Activated CD4-positive, alpha-beta T cell treated with anti-CD3 and anti-CD28 coated beads, Interleukin-2, amount 50 U/mL, for 16 hours (primary cell): ENCODE measurements around the gene ZNF354C.

Source experiments
- DNase-seq: peaks from one replicate; pipeline ENCODE4 v3.0.0-alpha.2; 2020

The ZNF354C gene

DNA sequence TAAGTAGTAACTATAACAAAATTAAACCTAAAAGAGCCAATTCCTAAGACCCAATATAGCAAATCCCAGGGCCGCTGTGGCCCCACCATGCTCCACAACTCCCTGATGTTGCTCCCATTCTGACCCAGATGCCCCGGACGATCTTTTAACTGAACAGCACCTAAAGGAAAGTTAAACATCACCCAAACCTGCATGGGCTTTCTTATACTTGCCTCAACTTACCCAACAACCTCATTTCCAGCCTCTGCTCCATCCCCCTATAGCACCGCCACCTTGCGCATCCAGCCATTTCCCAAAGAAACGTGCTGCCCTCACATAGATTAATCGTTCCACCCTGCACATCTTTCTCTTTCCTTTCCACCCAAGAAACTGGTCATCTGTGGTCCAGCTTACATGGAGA lies 54.6 kb downstream of the ZNF354C start:
- no peak for DNase-seq

DNA sequence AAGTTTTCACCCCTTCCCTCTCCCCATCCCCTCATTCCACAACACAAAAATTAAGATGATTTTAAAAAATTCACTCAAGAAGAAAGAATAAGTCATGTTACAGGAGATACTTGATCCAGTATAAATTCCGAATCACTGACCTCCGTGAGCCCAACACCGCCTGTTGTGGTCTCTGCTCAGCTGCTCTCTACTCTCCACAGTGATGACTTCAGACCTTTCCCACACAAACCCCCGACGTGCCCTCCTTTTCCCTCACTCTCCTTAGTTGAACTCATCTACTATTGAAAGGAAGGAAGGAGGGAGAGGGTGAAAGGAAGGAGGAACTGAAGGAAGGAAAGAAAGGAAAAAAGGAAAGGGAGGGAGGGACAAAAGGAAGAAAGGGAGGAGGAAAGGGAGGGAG lies 55.1 kb downstream of the ZNF354C start:
- no peak for DNase-seq

DNA sequence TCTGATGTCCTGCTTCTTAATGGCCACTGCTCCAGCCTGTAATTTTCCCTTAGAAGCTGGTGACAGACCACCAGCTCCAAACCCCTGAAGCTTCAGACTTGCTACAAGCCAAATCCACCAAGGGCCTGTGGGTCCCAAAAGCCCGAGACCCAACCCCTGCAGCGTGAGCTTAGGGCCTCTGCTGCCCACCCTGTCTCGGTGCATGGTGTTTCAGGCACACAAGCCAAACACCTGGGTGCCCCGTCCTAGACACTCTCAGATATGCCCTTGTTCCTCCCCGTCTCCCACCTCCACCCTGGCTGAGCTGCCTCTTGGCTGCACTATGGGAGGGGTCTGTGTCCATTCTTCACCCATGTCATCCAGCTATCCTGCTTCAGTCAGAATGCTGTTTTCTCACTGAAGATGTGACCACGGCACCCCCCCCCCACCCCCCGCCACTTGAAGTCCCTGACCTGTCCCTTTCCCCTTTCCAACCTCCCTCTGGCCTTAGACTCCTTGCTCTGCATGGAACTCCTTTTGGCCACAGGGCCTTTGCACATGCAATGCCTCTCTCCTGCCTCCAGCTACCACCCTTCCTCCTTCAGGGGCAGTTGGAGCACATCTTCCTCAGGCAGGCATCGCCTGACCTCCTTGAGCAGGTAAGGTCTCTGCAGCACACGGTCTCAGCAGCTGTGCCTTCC lies 55.8 kb downstream of the ZNF354C start:
- no peak for DNase-seq

DNA sequence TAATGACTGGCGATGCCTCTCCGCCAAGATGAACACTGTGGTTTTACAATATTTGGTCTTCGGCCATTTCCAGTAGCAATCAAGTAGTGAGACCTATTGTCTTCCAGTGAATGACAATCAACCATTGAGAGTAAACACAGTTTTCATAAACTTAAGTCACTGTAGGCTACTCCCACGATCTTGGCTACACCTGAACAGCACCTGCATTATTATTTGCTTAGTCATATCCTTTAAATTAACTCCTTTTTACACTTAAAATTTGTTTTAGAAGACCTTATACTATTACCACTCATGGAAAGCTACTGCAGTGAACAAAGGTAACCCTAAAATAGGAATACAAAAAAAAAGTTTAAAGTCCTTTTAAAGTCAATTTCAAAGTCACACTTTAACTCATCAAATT lies 58.2 kb downstream of the ZNF354C start:
- no peak for DNase-seq

DNA sequence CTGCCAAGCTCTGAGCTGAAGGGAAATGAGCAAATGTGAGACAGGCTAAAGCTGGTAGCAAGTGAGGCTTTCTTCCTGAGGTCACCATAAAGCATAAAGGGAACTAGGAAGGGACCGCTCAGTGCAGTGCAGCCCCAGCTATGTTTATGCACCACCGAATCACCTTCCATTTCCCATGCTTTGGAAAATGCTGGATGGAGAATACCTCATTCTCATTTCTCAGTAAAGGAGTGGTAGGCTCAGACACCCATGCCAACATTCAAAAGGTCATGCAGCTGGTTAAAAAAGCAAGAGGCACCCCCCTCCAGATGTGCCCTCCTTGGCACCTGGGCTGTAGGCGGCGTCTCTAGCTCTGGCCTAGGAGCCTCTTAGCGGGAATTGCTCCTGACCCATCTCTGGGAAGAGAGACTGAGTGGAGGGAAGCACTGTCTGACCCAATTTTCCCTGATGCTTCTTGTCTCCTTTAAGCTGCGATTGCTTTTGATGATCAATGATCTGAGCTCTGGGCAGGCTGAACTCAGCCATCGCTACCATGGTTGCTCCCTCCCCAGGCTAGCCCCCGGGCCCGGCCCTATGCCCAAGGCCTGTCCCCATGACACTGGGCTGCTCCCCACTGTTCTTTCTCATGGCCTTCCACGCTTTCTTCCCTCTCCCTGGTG lies 58.7 kb downstream of the ZNF354C start:
- DNase-seq = no peak

DNA sequence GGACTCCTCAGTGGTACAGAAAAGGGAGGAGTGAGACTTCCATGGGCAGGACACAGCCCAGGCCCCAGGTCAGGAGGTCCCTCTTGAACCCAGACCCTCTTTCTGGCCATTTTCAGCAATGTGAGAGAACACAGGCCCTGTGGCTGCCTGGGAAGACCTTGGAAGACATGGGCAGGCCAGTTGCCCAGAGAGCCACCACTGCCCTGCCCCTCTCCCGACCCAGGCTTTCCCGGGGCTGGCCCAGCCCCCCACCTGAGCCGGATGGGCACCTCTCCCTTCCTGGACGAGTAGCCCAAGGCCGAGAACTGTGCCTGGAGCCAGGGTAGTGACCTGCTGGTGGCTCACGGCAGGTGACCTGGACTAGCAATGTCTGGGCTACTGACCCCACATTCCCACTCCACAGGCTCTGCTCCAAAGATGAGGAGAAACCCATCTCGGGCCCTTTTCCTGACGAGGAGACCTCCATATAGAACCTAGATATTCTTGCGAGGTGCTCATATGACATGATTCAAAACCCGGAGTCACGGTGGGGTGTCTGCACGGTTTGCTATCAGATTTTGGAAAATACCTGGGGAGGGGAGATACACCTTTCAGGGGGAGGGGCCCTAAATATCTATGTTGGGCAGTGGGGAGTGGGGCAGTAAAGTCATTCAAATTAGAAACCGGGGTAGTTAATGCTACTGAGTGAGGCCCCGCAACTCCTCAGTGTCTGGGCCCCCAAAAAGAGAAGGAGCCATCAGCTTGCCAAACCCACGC lies 59.4 kb downstream of the ZNF354C start:
- DNase-seq = no peak

DNA sequence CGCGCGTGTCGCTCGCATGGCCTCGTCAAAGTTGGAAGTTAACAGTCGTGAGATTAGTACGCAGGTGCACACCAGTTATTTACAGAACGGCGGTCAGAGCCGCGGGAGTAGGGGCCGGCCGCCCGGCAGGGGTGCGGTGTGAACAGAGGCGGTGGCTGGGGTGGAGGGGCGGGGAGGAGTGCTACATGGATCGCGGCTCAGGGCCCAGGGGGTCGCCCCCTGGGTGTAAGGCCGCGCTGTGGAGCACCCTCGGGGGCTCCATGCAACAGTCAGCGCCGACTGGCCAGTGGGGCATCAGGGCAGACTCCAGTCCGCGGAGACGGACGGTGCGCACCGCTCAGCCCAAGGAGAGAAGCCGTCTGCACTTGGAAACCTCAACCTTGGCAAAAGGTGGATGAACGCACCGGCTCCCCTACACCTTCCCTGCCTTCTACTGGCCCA lies 60.3 kb downstream of the ZNF354C start:
- no peak for DNase-seq

DNA sequence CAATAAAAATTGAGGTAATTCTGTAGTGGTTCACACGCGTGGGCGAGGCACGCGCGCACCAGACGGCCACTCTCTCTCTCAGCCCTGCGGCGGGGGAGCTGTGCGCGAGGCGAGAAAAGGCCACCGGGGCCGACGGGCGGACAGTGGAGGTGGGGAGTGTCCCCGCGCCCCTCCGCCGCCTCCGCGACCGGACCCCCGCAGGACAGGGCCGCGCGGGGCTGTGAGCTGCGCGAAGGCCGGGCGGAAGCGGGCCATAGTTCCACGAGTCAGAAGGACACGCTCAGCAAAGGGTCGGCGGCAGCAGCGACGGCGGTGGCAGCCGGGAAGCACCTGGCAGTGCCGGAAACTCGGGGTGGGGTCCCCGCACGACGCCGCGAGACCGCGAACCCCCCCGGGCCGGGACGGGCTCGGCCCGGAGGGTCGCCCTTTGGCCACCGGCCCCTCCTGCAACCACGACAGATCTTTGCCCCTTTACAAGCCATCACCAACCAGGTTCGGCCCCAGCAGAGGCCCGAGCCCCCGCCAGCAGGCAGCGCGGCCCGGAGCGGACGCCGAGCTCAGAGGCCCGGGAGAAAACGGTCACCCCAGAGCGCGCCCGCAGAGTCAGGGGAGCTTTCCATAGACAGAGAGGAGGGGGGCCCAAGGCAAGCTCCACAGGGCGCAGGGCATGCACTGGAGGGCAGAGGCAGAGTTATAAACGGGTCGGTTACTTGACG lies 60.9 kb downstream of the ZNF354C start:
- DNase-seq = no peak

DNA sequence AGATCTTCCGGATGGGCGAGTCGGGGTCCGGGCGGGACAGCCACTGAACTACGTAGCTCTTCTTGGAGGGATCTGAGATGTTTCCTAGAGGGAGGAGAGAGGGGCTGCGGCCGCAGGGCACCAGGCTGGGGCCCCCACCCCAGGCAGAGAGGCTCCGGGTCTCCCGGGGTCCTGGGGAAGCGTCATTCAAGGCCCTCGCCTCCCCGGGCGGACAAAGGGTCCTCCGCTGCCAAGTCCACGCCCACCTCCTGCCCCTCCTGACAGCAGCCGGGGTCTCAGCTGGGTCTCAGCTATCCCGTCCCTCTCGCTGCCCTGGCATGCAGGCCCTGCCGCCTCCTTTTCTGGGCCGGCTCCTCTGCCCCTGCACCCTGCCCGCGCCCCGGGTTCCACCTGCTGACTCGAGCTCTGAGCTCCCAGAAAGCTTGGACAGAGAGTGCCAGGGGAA lies 61.5 kb downstream of the ZNF354C start:
- DNase-seq = no peak

DNA sequence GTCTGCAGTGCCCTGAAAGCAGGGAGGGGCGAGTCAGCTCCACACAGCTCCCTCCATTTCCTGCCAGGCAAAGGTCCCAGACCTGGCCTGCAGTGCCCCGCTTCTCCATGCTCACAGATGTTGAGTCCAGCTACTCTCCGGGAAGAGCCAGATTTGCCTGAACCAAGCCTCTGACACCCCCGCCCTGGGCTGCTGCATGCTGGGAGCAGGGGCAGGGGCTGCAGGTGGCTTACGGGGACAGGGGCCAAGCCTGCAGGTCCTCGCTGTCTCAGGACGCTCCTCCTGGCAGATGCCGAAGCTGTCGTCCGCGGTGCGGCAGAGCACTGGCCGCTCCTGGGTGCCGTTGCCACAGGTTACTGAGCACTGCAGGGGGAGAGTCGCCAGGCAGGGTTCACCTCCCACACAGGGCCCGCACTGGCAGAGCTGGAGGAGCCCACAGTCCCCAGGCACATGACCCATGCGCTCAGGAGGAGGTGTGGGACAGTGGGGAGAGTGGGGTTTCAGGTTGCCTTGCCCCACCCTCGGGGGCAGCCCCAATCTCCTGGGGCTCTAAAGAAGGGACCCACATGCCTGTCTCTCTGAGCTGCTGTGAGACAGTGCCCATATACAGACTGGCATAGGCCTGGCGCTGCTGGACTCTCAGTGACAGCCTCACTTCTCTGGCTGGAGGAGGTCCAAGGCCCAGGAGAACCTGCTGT lies 62.4 kb downstream of the ZNF354C start:
- DNase-seq = no peak

DNA sequence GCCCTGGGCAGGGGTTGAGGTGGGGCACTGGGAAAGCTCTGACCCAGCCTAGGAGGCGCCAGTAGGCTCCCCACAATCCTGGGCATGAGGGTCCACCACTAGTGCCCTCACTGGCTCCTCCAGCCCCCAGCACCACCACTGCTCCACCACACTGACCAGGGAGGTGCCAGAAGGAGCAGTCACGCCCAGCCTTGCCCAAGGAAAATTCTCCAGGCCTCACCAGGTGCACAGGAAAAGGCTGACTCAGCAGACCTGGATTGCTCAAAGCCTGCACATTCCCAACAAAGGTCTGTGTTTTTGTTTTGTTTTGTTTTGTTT lies 62.9 kb downstream of the ZNF354C start:
- DNase-seq = no peak

DNA sequence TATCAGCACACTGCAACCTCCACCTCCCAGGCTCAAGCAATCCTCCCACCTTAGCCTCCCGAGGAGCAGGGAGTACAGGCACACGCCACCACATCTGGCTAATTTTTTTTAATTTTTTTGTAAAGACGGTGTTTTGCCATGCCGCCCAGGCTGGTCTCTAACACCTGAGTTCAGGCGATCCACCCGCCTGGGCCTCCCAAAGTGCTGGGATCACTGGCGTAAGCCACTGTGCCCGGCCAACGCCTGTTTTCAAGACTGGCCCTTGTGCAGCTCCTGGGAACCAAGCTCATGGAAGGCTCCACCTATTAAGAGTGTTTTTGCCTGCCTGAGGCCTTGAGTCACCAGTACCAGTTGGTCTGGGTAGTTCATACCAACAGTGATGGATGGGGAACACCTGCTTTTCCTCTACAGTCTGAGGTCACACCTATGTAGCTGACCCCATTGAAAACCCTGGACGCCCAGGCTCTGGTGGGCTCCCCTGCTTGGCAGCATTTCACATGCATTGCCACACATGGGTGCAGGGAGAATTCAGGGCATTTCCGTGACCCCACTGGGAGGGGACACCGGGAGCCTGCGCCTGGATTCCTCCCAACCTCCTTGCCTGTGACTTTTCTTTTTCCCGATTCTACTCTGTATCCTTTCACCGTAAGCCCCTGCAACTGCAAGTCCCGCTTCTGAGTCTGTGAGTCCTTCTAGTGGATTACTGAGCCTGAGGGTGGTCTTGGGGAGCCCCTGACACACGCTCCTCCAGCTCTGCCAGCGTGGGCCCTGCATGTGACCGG lies 63.5 kb downstream of the ZNF354C start:
- DNase-seq = no peak

DNA sequence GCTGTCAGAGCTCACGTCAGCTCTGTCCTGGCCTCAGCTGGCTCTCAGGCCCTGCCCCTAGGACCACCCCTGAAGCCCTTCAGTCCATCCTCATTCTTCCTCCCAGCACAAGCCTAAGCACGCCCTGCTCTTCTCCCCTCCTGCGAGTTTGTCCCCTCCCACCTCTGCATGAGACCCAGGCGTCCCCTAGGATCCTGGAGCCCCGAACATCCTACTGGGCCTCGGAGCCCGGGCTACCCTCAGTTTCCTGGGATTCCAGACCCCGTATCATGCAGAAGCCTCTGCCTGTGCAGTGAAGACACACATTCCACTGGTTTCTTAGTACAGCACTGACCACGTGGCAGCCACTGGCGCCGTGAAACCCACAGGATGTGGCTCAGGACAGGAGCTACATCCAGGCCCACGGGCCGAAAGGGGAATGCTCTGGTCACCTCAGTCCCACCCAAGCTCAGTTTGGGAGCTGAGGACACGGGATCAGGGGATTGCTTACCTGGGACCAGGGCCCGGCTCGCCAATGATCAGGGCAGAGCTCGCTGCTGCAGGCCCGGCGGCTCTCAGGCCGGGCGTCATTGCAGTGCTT lies 64.2 kb downstream of the ZNF354C start:
- no peak for DNase-seq

DNA sequence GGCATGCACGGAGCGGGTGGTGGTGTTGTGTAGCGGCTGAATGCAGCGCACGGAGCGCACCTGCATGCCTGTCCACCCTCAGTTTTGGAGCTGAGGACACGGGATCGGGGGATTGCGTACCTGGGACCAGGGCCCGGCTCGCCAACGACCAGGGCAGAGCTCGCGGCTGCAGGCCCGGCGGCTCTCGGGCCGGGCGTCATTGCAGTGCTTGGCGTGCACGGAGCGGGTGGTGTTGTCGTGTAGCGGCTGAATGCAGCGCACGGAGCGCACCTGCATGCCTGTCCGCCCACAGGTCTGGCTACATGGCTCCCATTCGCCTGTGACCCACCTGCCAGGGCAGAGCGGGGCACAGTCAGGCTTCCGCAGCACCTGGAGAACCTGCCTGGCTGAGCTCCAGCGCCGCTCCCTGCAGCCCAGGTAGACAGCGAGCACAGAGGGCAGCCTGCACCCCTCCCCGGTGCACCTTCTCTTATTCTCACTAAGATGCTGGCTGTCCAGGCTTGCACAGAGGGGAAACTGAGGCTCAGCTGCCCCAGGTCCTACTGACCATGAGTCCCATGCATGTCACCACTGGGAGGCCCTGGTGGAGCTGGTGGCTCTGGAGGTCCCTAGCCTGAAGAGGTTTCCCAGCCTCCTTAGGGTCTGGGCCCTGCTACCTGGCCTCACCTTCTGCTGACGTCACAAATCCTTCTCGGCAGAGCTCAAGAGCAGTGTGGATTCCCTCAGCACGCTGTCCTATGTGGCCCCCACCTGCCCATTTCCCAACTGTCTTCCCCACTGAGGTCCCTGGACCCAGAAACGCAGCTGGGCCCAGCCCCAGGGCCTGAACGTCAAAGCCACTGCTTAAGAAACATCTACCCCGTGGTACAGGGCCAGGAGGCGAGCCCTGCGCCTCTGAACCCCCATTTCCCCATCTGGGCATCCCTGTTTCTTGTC lies 64.9 kb downstream of the ZNF354C start:
- no peak for DNase-seq

DNA sequence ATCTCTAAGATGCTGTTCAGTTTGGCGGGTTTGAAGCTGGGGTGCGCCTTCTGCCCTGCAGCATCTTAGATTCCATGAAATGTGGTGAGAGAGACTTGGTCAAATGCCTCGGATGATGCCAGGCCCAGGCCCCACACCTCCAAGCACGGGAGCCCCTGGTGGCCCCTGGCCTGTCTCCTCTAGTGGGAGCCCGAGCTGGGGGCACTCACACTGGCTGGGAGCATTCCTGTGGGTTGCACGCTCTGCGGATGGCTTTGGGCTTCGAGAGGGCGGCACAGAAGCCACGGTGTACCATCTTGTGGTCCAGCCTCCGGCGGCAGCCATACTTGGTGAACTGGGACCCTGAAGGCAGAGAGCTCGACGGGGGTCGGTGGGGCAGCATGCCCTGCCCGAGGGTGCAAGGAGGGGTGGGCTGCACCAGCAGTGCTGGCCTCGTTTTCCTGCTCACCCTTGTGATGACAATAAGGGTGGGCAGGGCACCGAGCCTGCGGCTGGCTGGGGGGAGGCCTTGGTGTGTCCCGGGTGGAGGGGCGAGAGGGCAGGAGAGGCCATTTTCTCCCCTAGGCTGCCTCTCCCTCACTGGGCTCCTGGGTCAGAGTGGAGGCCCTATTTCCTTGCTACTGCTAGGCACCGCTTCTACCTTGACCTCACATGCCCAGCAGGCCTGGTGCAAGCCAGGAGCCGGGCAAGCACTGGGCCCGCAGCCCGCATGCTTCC lies 65.8 kb downstream of the ZNF354C start:
- no peak for DNase-seq

DNA sequence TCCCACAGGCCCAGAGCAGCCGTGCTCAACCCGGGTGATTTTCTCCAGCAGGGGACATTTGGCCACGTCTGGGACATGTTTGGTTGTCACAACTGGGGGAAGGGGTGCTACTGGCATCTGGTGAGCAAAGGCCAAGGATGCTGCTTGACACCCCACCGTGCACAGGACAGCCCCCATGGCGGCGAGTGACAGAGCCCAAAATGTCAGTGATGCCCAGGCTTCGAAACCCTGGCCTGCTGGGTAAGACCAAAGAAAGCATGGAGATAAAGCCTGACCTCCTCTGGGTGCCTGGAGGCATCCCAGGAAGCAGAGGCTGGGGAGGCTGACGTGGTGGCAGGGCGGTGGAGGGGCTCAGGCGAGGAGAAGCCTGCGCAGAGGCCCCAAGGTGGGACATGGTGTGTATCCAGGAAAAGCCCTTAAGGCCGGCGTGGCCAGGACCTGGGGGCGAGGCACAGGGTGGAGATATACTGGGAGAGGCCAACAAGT lies 66.4 kb downstream of the ZNF354C start:
- no peak for DNase-seq

DNA sequence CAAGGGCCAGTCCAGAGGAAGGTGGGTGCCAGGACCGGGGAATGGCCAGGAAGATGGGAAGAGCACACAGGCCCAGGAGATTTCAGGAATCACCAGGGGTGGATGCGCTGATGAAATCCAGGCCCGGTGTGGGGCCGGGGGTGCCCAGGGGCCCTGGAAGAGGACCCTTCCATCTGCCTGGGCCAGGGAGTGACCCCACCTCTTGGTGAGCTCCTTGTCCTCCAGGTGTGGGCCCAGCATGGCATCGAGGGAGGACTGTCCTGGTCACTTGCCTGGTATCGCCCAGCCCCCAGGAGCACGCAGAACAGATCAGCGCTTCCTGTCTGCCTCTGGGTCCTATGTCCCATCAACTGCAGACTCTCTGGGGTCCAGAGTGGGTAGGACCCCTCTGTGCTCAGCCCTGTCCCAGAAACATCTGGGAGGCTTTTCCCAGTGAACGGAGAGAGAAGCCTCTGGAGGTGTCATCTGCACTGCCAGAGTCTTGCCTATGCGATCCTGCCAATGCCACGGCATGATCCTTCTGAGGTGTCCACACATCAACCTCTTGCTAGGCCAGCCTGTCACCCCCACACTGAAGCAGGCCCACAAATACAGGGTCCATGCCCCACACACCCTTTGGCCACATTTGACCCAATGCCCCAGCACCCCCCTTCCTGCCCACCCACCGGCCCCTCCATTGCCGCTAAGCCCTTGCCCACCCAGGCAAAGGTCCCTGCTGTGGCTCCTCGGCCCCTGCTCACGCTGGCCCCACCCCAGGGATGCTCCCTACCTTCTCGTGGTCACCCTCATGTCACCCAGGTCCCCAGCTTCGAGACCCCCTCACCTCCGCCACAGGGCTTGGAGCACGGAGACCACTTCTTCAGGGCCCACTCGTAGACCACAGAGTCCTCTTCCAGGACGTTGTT lies 67.2 kb downstream of the ZNF354C start:
- no peak for DNase-seq

DNA sequence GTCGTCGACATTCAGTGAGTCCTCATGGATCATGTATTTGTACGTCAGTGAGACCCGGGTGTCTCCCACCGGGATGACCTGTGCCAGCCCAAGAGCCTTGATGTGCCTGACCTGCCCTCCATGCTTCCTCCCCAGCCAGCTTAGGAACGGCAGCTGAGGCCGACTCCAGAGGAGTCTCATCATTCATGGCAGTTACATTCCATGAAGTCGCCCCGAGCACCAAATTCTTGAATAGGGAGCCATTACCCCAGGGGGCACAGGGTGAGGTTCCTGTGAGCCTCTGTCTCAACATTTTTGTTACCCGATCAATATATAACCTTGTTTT lies 67.8 kb downstream of the ZNF354C start:
- no peak for DNase-seq

DNA sequence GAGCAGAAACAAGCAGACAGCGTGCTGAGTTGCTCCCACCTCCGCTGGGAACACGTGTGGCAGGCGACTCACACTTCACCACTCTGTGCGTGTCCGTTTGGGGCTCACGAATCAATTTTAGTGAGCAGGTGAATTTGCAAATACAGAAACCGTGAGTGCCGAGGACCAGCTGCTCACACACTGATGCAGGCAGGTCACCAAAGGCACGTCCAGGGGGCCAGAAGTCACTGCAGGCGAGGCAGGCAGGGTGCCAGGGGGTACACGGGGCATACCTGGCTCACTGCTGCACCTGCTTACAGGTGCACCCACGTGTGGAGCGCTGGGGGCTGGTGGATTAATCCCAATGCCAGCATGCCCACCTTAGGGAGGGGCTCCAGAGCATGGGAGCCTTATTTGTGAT lies 68.8 kb downstream of the ZNF354C start:
- DNase-seq = no peak
